ENCODE results near the gene SYNC.

SYNC gene

GRCh38 chr1:32742199-32742947 lies 39.8 kb upstream of the SYNC start:
- Histone ChIP-seq H3K4me2 (peak overlapping the region; percentile 94), H3K27ac (peak overlapping the region; percentile 75), H3K36me3 (no peaks in the 10 kb centered on the region), H3K9ac (peak overlapping the region; percentile 78), H4K20me1 (no peaks in the 10 kb centered on the region), H3K4me1 (peaks cover 61% of the 10 kb centered on the region), H3K4me3 (peak overlapping the region; percentile 79), H3K9me3 (no peaks in the 10 kb centered on the region), H3K27me3 (peaks cover 36% of the 10 kb centered on the region; the same call in 1 of the 2 replicates)
- no peak for TF ChIP-seq Cebpa-rat (IDR thresholded peaks at IDR 0.05)

GRCh38 chr1:32741413-32742198 lies 39.0 kb upstream of the SYNC start:
- Histone ChIP-seq H3K4me2 (peak overlapping the region; percentile 94), H3K9ac (peak overlapping the region; percentile 78), H3K27ac (peak overlapping the region; percentile 75), H3K36me3 (no peaks in the 10 kb centered on the region), H3K27me3 (peaks cover 36% of the 10 kb centered on the region; the same call in 1 of the 2 replicates), H3K9me3 (no peaks in the 10 kb centered on the region), H4K20me1 (no peaks in the 10 kb centered on the region), H3K4me3 (peak overlapping the region; percentile 79), H3K4me1 (peaks cover 68% of the 10 kb centered on the region)
- no peak for TF ChIP-seq Cebpa-rat (IDR thresholded peaks at IDR 0.05)

GRCh38 chr1:32741059-32741412 lies 38.5 kb upstream of the SYNC start:
- Histone ChIP-seq H3K9ac (peak overlapping the region; percentile 78), H3K4me3 (peak overlapping the region; percentile 79), H3K27ac (peak overlapping the region; percentile 75; the same call in 1 of the 2 replicates), H4K20me1 (no peaks in the 10 kb centered on the region), H3K4me2 (peak overlapping the region; percentile 94), H3K27me3 (peaks cover 36% of the 10 kb centered on the region; the same call in 1 of the 2 replicates), H3K36me3 (no peaks in the 10 kb centered on the region), H3K4me1 (peaks cover 69% of the 10 kb centered on the region), H3K9me3 (no peaks in the 10 kb centered on the region)
- TF ChIP-seq Cebpa-rat (IDR thresholded peaks at IDR 0.05) = no peak

GRCh38 chr1:32736812-32737791 lies 34.5 kb upstream of the SYNC start:
- Histone ChIP-seq H4K20me1 (no peaks in the 10 kb centered on the region), H3K9ac (peak overlapping the region; percentile 7; the same call in 1 of the 2 replicates), H3K4me3 (no peak overlapping the region), H3K27me3 (peaks cover 19% of the 10 kb centered on the region; the same call in 1 of the 2 replicates), H3K4me1 (peaks cover 41% of the 10 kb centered on the region), H3K9me3 (no peaks in the 10 kb centered on the region), H3K4me2 (peak overlapping the region; percentile 42), H3K36me3 (no peaks in the 10 kb centered on the region), H3K27ac (no peak overlapping the region)
- no peak for TF ChIP-seq Cebpa-rat (IDR thresholded peaks at IDR 0.05)

DNA sequence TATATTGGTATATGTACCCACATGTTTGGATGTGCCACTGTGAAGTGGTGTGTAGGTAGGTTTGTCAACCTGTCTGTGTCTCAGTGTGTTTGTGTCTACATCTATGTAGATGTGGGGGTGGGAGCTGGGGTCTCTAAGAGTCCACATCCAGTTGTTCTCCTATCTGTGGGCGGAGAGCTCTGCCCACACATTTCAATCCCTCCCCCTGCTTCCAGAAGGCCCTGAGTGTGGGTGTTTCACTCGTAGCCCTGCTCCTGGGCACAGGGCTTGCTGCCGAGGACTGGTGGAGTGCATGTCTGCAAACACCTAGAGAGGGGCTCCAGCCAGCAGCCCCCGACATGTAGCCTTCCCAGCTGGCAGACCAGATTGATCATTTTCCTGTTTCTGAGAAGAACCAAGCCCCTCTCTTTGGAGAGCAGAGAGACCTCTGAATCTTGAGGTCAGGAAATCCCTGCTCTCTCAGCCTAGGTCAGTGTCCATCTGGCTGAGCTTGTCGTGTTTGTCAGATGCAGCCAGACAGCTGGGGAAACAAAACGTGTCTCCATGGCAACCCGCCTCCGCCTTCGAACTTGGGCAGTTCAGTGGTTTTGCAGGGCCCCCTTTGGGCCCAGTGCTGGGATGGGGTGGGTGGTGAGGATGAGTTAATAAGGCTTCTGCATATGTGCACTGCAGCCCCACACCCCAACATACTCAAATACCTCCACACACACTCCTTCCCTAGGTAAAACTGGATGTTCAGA lies 31.2 kb upstream of the SYNC start:
- Histone ChIP-seq H3K4me3 (no peak overlapping the region), H3K4me2 (peak overlapping the region; percentile 34; the same call in 1 of the 2 replicates), H4K20me1 (no peaks in the 10 kb centered on the region), H3K36me3 (no peaks in the 10 kb centered on the region), H3K9ac (no peak overlapping the region), H3K27me3 (no peaks in the 10 kb centered on the region), H3K27ac (no peak overlapping the region), H3K4me1 (peaks cover 34% of the 10 kb centered on the region), H3K9me3 (no peaks in the 10 kb centered on the region)
- no peak for TF ChIP-seq Cebpa-rat (IDR thresholded peaks at IDR 0.05)

GRCh38 chr1:32729254-32730046 lies 26.9 kb upstream of the SYNC start:
- no peak for TF ChIP-seq Cebpa-rat (IDR thresholded peaks at IDR 0.05)
- Histone ChIP-seq H3K9me3 (no peaks in the 10 kb centered on the region), H3K4me3 (no peak overlapping the region), H3K4me1 (peaks cover 29% of the 10 kb centered on the region), H3K4me2 (peak overlapping the region; percentile 34; the same call in 1 of the 2 replicates), H4K20me1 (no peaks in the 10 kb centered on the region), H3K36me3 (no peaks in the 10 kb centered on the region), H3K27me3 (no peaks in the 10 kb centered on the region), H3K9ac (no peak overlapping the region), H3K27ac (no peak overlapping the region)

- peaks cover 25% of the 10 kb centered on the region for H3K4me1 ChIP-seq
- TF ChIP-seq Cebpa-rat (IDR thresholded peaks at IDR 0.05) = no peak
- no peak overlapping the region for H3K4me3 ChIP-seq
- no peaks in the 10 kb centered on the region for H3K27me3 ChIP-seq
- H3K9ac ChIP-seq = no peak overlapping the region
- H4K20me1 ChIP-seq = no peaks in the 10 kb centered on the region
- H3K36me3 ChIP-seq = no peaks in the 10 kb centered on the region
- no peak overlapping the region for H3K4me2 ChIP-seq
- H3K9me3 ChIP-seq = no peaks in the 10 kb centered on the region
- no peak overlapping the region for H3K27ac ChIP-seq
Observed at GRCh38 chr1:32728413-32729077, 26.0 kb upstream of the SYNC start.

GRCh38 chr1:32727876-32728275 lies 25.3 kb upstream of the SYNC start:
- Histone ChIP-seq H3K27me3 (no peaks in the 10 kb centered on the region), H3K27ac (no peak overlapping the region), H4K20me1 (no peaks in the 10 kb centered on the region), H3K36me3 (no peaks in the 10 kb centered on the region), H3K4me2 (no peak overlapping the region), H3K9me3 (no peaks in the 10 kb centered on the region), H3K9ac (no peak overlapping the region), H3K4me1 (peaks cover 32% of the 10 kb centered on the region), H3K4me3 (no peak overlapping the region)
- TF ChIP-seq Cebpa-rat (IDR thresholded peaks at IDR 0.05) = no peak

Measured in BLaER1 (cell line).